Measurements from ENCODE around the gene SAMD4A.

Gene SAMD4A

DNA sequence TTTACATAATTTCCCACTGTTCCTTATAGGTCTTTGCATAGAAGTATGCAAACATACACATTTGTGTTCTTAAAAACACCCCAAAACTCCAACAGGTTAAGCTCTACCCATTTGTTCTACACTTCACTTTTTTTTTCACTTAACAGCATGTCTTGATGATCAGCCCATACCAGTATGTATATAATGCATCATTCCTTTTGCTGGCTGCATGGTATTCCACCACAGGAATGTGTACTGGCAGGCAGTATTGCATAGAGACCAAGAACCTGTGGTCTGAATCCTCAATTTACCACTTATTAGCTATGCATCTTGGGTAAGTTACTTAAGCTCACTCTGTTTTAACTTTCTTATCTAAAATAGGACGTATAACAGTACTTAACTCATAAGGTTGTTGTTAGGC is 65.5 kb downstream of the SAMD4A start:
- DNase-seq, result no peak

DNA sequence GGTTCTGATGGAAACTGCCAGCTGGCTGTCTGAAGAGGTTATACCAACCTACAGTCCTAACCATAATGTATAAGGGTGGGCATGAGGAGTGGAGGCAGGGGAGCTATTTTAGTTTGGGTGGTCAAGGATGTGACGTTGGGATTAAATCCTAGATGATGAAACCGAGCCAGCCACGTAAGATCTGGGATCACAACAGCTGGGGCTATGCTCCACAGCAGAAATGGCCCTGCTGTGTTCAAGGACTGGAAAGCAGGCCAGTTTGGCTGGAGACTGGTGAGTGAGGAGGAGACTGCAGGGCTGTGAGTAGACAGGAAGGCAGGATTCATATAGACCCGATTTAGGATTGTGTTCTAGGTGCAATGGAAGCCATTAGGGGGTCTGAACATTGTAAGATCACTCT is 66.1 kb downstream of the SAMD4A start:
- no peak for DNase-seq

DNA sequence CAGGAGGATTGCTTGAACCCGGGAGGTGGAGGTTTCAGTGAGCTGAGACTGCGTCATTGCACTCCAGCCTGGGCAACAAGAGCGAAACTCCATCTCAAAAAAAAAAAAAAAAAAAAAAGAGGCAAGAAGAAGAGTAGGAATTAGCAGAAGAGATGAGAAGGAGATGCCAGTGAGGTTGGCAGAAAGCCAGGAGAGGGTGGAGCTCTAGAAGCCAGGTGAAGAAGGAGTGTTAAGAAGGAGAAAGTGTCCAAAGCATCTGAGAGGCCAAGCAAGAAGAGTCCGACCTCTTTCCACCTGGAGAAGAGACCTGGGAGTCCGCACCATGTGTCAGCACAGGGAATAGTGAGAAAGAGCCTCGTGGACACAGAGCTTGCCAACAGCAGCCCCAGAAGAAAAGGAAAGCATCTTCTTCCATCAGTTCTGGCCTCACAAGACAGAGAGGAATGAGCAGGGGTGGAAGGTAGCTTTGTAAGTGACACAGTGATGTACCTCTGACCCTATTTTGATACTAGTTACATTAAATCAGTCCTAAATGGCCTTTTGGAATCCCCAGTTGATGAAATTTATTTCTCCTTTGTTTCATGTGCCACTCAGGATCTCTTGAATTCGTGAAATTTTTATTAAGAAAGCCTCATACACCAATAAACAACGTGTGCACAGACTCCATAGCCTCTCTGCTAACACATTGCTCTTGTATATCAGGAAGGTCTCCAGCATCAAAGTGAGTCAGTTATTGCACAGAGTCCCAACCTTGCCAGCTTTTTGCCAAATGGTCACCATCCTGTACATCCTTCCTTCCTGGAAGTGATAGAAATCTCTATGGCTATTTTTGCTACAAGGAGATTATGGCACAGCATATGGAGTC is 70.6 kb downstream of the SAMD4A start:
- no peak for DNase-seq

DNA sequence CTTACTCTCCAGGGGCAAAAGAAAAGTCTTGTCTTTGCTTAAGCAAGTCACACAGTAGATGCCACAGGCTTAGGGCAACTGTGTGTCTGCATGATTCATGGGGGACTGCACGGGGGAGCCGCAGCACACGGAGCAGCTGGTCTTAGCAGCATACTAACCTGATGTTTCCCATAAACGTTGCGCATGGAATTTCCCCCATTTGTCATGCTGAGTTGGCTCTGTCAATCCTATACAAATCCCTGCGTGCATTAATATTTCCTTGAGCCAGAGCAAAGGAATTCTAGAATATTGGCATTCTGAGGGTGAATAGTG is 71.2 kb downstream of the SAMD4A start:
- no peak for DNase-seq

- no peak for DNase-seq
These were observed 72.7 kb downstream of the SAMD4A start for GRCh38 chr14:54639611-54640010.

DNA sequence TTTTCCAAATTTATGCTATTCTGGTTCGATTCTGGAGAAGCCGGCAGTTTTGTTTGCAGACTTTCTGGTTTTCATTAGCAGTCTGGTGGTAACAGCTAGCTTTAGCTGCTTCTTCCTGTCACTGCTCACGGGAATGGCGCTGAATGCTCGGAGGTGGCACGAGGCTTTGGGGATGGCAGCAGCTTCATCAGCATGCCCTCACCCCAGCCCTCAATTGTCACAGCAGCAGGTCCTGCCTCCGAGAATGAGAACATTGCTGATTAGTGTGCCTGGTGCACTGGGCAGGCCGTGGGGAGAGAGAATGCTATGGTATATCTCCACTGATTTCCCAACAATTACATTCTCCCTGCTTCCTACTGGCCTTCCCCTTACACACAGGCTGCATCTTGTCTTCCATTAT is 73.6 kb downstream of the SAMD4A start:
- no peak for DNase-seq

DNA sequence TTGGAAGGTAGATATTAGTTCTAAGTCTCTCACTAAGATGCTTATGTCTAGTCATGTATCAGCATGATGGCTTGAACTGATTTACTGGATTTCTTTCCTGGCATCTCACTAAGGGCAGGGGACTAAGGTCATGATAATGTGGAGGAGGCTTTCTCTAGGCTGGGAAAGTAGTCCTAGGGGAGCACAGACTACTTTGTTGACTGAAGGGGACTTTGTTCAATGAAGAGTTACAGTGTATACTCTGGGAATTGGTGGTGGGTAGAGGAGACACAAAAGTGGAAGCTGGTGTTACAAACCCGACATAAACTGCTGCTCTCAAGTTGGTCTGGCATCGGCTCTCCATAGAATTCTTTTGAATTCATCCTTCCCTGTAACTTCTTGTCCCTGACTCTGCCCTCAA is 75.2 kb downstream of the SAMD4A start:
- DNase-seq, result no peak

- no peak for DNase-seq
These were observed 76.1 kb downstream of the SAMD4A start for GRCh38 chr14:54642801-54643695.

GRCh38 chr14:54643696-54644176 is 76.8 kb downstream of the SAMD4A start:
- DNase-seq, result no peak

DNA sequence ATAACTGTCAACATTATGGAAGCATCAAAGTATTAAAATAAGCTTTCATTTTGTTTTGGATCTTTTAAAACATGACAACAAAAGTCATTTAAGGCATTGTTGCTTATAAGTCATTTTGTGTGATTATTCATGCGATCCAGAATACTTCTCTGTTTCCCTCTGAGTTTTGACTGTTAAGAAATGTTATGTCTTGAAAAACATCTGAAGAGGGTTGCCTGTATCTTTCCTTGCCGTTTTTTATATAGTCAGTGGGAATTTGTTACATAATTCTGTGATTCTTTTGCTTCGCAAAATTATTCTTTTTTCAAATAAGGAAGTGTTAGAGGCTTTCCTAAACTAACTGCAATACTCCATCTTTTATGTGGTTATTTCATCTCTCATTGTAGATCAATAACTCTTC is 78.7 kb downstream of the SAMD4A start:
- no peak for DNase-seq

DNA sequence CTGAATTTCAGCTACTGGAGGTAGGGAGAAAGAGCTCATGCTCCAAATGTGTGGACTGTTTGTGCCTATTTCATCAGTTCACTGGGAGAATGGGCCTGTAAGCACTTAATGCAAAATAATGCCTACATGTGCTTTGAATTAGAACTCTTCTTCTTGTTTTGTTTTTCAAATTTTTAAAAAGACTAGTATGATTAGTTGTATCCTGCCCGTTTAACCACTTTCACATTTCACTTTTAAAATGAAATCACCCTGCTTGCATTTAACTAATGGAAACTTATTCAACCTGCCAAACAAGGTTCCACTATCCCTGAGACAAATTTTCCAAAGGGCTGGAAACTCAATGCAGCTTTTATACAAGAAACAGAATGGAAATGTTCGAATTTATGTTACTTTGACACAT is 79.7 kb downstream of the SAMD4A start:
- no peak for DNase-seq

DNA sequence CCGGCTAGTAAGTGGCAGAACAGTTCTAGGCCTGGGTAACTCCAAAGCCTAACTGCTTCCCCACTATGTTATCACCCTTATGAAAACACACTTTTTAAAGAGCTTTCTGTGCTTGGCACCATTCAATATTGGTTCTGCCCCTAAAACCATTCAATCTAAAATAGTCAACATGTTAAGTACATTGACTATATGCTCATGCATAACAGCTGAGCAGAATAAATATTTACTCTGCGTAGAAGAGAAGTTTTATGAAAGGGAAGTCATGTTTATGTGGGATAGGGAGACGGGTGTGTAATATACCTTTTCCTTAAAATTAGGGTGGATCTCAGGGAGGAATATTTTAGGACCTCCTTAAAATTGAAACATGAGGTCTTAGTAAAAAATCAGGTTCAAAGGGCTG is 80.5 kb downstream of the SAMD4A start:
- DNase-seq, result no peak

DNA sequence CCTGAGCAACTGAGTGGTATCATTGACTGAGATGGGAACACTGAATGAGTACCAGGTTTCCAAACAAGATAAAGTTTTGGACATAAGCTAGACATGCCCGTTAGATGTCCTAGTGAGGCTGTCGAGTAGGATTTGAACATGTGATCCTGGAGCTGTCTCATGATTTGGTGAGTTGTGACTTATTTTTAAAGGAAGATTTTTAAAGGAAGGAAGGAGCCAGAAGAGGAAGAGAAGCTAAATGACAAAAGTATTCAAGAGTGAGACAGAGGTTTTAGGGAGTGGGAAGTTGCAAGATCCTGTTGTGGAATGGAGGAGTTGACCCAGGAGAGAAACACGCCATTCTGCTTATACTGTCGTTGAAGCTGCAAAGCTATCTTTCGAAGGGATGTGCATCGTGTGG is 82.1 kb downstream of the SAMD4A start:
- DNase-seq, result no peak

DNA sequence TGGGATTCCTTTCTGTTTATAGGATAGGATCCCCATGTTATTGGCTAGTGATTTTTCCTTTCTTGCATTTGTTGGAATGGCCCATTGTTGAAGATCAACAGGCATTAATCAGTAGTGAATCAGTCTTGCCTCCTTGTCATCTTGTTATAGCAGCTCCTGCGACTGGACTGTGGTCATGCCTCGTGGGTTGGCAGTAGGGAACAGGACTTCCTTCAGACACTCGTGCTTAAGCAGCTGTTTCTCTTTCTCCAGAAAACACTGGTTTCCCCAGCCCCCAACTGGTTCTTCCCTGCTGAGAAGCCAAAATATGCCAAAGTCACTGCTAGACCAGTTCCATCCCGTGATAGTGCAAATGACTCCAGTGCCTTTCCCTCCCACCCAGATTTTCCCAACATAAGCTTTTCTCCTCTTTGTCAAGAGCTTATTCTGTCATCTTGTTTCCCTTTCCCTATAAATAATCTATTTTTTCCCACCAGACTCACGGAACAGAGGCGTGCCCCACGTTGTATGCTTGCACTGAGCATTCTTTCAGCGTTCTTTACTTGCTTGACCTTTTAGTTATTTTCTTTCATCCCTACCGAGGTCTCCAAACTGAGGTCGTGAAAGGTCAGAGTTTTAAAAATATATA is 83.5 kb downstream of the SAMD4A start:
- no peak for DNase-seq

DNA sequence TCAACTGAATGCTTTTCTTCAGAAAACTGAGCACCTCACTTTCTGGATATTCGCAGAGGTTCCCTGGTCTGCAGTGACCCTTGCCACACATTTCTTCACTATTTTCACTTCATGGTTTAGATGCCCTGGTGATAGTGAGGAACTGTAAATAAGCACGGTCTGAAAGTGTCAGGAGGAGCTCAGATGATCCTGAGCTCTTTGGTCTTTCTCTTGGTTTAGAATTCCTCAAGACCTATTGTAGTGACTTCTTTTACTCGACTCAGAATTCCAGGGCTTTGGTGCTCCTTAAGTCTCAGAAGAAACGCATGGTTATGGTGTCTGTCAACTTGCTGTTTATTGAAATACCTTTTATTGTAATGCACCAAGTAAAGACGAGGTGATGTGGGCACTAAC is 84.0 kb downstream of the SAMD4A start:
- no peak for DNase-seq

DNA sequence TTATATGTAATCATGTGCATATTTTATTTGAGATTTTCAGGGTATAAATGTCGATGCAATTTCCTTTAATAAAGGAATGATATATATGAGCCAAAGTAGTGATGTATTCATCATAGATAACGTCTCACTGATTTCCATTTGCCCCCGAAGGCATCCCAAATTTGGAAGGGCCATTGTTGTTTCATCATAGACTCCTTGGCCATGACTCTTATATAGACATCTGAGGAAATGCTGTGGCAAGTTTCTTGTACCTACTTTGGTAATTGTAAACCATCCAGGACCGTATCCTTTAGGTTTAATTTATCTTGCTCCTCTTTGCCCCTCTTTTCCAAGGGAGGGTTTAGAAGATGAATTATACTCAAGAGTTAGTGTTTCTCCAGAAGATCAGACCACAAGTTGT is 84.7 kb downstream of the SAMD4A start:
- DNase-seq, result no peak

DNA sequence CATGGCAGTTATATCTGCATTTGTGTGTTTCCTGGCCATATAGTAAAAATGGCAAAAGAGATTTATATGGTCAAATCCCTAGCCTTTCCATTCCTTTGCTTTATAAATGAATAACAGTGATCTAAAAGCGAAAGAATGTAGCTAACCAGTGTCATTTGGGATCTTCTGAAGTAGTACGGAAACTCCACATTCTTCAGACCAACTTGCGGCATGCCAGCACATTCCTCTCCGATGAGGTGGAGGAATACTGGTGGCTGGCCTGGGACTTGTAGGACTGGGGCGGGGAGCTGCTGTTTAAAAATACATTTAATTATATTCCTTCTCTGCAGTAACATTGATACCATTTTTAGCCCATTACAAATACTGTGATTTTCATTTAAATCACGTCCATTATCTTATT is 85.3 kb downstream of the SAMD4A start:
- DNase-seq, result no peak

DNA sequence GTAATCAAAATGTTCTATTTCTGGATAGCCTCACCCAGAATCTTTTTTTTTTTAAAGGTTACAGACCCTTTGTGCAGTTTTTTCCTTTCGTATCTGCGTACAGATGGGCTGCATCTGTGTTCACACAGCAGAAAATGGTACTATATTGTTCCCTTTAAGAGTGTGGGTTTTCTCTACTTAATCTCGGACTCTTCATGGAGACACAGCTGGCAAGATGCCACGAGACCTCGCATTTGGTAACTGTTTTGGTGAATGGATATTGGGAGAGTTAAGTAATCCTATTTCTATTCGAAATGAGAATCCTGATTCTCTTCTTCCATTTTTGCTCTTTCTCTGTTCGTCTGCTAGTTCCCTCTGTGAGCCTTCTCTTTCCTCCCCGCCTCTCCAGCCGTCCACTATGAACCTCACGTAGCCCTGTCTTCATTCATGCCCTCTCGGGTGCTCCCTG is 85.7 kb downstream of the SAMD4A start:
- DNase-seq, result no peak

DNA sequence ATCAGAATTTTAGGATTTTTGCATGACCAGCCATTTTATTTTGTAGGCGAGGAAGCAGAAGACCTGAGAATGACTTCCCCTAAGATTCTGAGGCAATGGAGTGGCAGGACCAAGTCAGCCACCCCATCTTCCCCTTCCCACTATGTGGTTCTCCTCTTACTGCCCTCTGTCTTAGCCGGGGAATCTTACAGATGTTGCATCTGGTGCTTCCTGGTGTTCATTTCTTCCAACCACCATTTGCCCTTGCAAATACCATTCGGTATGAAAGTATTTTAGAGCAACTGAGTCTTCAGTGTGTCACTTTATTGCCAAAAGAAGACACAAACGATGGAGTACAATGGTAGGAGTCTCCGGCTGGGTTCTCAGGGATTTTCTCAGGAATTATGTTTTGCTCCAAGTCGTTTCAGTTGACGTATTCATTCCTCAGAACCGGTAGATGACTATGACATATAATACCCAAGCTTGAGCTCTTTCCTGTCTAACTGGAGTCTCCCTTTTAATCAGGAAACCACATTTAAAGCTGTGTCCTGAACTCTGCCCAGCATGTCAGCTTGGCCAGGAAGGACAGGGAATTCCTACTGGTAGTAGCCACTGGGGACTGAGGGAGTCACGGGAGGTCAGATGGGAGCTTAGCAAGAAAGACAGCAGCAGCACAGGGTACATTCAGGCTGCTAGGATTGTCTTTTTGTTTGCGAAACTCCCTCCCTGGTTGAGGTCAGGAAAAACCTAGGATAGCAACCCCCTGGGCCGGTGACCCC is 87.0 kb downstream of the SAMD4A start:
- no peak for DNase-seq

DNA sequence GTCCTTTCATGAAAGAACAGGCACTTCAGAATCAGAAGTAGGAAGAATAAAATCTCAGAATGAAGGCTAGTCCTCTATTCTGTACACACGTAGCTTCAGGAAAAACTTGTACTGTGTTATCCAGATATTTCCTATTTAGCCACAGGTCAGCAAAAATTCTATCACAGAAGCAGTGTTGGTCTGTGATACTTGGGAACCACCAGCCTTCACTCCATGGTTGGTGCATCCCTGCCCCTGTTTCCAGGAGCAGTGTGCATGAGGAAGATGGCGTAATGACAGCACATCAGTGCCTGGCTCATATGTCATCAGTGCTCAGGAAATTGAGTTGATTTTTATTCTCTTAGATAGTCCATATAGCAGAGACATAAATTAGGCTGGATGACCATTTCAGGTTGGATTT is 87.7 kb downstream of the SAMD4A start:
- DNase-seq, result no peak

GRCh38 chr14:54658836-54659235 is 91.9 kb downstream of the SAMD4A start:
- DNase-seq, result no peak

DNA sequence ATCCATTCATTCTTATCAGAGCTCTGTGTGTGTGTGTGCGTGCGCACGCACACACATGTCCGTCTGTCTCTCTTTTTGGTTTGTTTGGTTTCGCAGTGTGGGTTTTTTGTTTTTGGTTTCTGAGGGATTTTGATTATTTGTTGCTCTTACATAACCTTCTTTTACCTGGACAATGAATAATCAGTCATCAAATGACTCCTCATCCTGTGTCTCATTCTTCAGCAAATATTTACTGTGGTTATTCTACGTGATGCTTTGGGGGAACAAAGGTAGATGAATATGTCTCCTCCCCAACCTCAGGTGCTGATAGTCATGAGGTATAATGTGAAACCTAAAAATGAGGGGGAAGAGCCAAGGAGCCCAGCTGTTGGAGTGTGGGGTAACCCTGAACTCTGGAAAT is 92.4 kb downstream of the SAMD4A start:
- no peak for DNase-seq

- no peak for DNase-seq
These were observed 93.7 kb downstream of the SAMD4A start for GRCh38 chr14:54660604-54661111.
